ENCODE measurements around the gene DNM2. TPM values are rescaled to one million over a fixed set of nuclear protein-coding genes. Genes with fewer than 3 reads are reported as not detected.

The DNM2 gene
- total RNA-seq, 1 donor from 2014 or later: 129 TPM

DNA sequence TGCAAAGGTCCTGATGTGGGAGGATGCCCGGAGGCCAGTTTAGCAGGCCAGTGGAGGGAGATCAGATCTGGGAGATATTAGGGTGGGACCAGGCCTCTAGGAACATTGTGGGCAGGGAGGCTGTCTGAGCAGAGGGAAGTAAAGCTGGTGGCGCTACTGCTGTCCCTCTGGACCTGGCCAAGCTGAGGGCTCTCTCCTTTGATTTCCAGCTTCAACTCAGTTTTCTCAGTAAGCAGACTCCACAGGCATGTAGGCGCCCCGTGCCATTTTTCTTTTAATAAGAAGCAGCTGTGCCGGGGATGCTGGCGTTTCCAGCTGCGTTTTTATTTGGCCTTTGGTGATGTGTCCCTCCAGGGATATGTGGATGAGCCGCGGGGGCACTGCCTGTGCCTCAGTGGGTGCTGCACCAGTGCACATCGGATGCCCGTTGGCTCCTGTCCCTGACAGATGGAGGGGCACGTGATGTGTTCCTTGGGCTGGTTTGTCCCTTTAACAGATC lies 6.7 kb downstream of the DNM2 start:
- H3K36me3 ChIP-seq (ENCODE audit: insufficient read depth, low read length): no peaks in the 10 kb centered on the region
- no peaks in the 10 kb centered on the region for H3K27me3 ChIP-seq (ENCODE audit: insufficient read depth, low read length)
- FAIRE-seq (no peak), DNase-seq (ENCODE audit: low read depth) (no peak)
- no peak overlapping the region for H2AFZ ChIP-seq (ENCODE audit: low read depth, low read length)
- peaks cover 3% of the 10 kb centered on the region for H3K4me1 Mint-ChIP-seq (ENCODE audit: low read depth, unreplicated experiment)
- H3K36me3 Mint-ChIP-seq (ENCODE audit: low read depth, unreplicated experiment): peaks cover 8% of the 10 kb centered on the region
- no peak overlapping the region for H3K9ac ChIP-seq (ENCODE audit: low read length)
- peaks cover 96% of the 10 kb centered on the region for H3K79me2 ChIP-seq (ENCODE audit: insufficient read depth, low read length)
- no peak overlapping the region for H3K4me3 ChIP-seq (ENCODE audit: insufficient read depth, low read depth, low read length)
- TF ChIP-seq CTCF (IDR thresholded peaks at IDR 0.05; ENCODE audit: insufficient read depth, low read depth, low read length): no peak
- no peak for TF ChIP-seq EZH2 (IDR thresholded peaks at IDR 0.05; ENCODE audit: insufficient read depth, low read length)
- H3K4me2 ChIP-seq (ENCODE audit: low read length): no peak overlapping the region
- H3K27me3 Mint-ChIP-seq (ENCODE audit: low read depth, unreplicated experiment): no peaks in the 10 kb centered on the region
- H3K4me1 ChIP-seq (ENCODE audit: insufficient read depth, low read length): peaks cover 6% of the 10 kb centered on the region
- H3K9me3 Mint-ChIP-seq (ENCODE audit: unreplicated experiment): no peaks in the 10 kb centered on the region
- no peak overlapping the region for H3K27ac Mint-ChIP-seq (ENCODE audit: unreplicated experiment)
- peaks cover 93% of the 10 kb centered on the region for H4K20me1 ChIP-seq (ENCODE audit: insufficient read depth, low read length)
- H3K27ac ChIP-seq (ENCODE audit: low read depth, low read length): no peak overlapping the region
- H3K4me3 Mint-ChIP-seq (ENCODE audit: unreplicated experiment): no peak overlapping the region
- no peaks in the 10 kb centered on the region for H3K9me3 ChIP-seq (ENCODE audit: insufficient read depth, low read depth, low read length)

DNA sequence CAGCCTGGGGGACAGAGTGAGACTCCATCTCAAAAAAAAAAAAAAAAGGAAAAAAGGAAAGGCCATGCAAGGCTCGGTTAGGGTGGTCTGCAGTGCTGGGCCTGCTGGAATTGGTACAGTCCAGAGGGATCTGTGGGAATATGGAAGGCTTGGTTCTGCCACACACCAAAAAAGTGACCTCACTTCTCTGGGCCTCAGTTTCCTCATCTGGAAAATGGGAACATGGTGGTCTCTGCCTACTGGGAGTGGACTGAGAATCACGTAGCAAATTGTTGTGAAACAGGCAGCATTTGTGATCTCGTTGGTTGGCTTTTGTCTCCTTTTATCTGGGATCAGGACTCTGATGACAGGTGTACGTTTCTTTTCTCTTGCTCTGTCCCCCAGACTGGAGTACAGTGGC lies 7.5 kb downstream of the DNM2 start:
- no peak overlapping the region for H3K4me2 ChIP-seq (ENCODE audit: low read length)
- Mint-ChIP-seq H3K4me1 (ENCODE audit: low read depth, unreplicated experiment) (no peaks in the 10 kb centered on the region), H3K36me3 (ENCODE audit: low read depth, unreplicated experiment) (peaks cover 10% of the 10 kb centered on the region), H3K4me3 (ENCODE audit: unreplicated experiment) (no peak overlapping the region), H3K27me3 (ENCODE audit: low read depth, unreplicated experiment) (no peaks in the 10 kb centered on the region), H3K9me3 (ENCODE audit: unreplicated experiment) (no peaks in the 10 kb centered on the region), H3K27ac (ENCODE audit: unreplicated experiment) (no peak overlapping the region)
- H3K36me3 ChIP-seq (ENCODE audit: insufficient read depth, low read length): no peaks in the 10 kb centered on the region
- DNase-seq (ENCODE audit: low read depth) (no peak), FAIRE-seq (no peak)
- no peak overlapping the region for H2AFZ ChIP-seq (ENCODE audit: low read depth, low read length)
- H3K79me2 ChIP-seq (ENCODE audit: insufficient read depth, low read length): peaks cover 96% of the 10 kb centered on the region
- H3K4me1 ChIP-seq (ENCODE audit: insufficient read depth, low read length): peaks cover 3% of the 10 kb centered on the region
- peaks cover 93% of the 10 kb centered on the region for H4K20me1 ChIP-seq (ENCODE audit: insufficient read depth, low read length)
- no peak overlapping the region for H3K4me3 ChIP-seq (ENCODE audit: insufficient read depth, low read depth, low read length)
- H3K9ac ChIP-seq (ENCODE audit: low read length): no peak overlapping the region
- H3K27ac ChIP-seq (ENCODE audit: low read depth, low read length): no peak overlapping the region
- TF ChIP-seq EZH2 (IDR thresholded peaks at IDR 0.05; ENCODE audit: insufficient read depth, low read length) (no peak), CTCF (IDR thresholded peaks at IDR 0.05; ENCODE audit: insufficient read depth, low read depth, low read length) (no peak)
- no peaks in the 10 kb centered on the region for H3K27me3 ChIP-seq (ENCODE audit: insufficient read depth, low read length)
- no peaks in the 10 kb centered on the region for H3K9me3 ChIP-seq (ENCODE audit: insufficient read depth, low read depth, low read length)

DNA sequence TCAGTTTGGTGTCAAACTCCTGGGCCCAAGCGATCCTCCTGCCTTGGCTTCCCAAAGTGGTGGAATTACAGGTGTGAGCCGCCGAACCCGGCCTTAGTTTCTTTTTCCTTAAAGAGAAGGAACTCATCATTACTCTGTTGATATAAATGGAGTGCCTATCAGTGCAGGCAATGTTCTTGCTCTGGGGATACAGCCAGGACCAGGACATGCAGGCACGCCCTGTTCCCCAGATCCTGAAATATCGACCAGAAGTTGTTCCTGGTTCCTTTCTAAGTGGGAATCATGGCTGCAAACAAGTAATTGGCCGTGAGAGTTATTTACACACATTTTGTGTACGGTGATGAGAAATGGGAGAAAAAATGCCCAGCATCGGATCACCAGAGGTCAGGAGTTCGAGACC lies 8.4 kb downstream of the DNM2 start:
- Histone ChIP-seq H3K79me2 (ENCODE audit: insufficient read depth, low read length) (peaks cover 96% of the 10 kb centered on the region), H3K27me3 (ENCODE audit: insufficient read depth, low read length) (no peaks in the 10 kb centered on the region), H3K9ac (ENCODE audit: low read length) (no peak overlapping the region), H3K4me2 (ENCODE audit: low read length) (no peak overlapping the region), H3K4me1 (ENCODE audit: insufficient read depth, low read length) (peaks cover 3% of the 10 kb centered on the region), H3K9me3 (ENCODE audit: insufficient read depth, low read depth, low read length) (no peaks in the 10 kb centered on the region), H3K36me3 (ENCODE audit: insufficient read depth, low read length) (no peaks in the 10 kb centered on the region), H3K27ac (ENCODE audit: low read depth, low read length) (no peak overlapping the region), H2AFZ (ENCODE audit: low read depth, low read length) (no peak overlapping the region), H4K20me1 (ENCODE audit: insufficient read depth, low read length) (peaks cover 93% of the 10 kb centered on the region), H3K4me3 (ENCODE audit: insufficient read depth, low read depth, low read length) (no peak overlapping the region)
- Mint-ChIP-seq H3K27me3 (ENCODE audit: low read depth, unreplicated experiment) (no peaks in the 10 kb centered on the region), H3K36me3 (ENCODE audit: low read depth, unreplicated experiment) (peaks cover 10% of the 10 kb centered on the region), H3K9me3 (ENCODE audit: unreplicated experiment) (no peaks in the 10 kb centered on the region), H3K27ac (ENCODE audit: unreplicated experiment) (no peak overlapping the region), H3K4me1 (ENCODE audit: low read depth, unreplicated experiment) (no peaks in the 10 kb centered on the region), H3K4me3 (ENCODE audit: unreplicated experiment) (no peak overlapping the region)
- TF ChIP-seq CTCF (IDR thresholded peaks at IDR 0.05; ENCODE audit: insufficient read depth, low read depth, low read length): no peak
- no peak for TF ChIP-seq EZH2 (IDR thresholded peaks at IDR 0.05; ENCODE audit: insufficient read depth, low read length)
- DNase-seq (ENCODE audit: low read depth) (no peak), FAIRE-seq (no peak)

Data from astrocyte (in vitro differentiated cells and primary cell).